Measurements from ENCODE around the gene DDO.

DNA sequence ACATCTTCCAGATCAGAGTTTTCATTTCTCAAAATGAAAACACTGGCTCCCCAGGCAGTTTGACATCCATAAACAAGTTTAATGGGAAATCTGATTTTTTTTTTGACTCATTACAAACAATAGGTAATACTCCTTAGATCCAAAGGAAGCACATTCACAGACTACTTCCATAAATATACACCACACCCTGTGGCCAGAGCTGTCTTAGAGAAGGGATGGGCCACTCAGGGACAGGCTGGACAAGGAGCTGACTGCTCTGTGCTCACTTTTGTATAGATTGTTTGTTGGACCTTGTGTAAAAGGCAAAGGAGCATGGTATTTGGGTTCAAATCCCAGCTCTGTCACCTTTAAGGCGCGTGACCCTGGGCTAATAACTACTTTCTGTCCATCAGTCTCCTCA, 12.8 kb upstream of the DDO start:
- TF ChIP-seq, protein P1, sequence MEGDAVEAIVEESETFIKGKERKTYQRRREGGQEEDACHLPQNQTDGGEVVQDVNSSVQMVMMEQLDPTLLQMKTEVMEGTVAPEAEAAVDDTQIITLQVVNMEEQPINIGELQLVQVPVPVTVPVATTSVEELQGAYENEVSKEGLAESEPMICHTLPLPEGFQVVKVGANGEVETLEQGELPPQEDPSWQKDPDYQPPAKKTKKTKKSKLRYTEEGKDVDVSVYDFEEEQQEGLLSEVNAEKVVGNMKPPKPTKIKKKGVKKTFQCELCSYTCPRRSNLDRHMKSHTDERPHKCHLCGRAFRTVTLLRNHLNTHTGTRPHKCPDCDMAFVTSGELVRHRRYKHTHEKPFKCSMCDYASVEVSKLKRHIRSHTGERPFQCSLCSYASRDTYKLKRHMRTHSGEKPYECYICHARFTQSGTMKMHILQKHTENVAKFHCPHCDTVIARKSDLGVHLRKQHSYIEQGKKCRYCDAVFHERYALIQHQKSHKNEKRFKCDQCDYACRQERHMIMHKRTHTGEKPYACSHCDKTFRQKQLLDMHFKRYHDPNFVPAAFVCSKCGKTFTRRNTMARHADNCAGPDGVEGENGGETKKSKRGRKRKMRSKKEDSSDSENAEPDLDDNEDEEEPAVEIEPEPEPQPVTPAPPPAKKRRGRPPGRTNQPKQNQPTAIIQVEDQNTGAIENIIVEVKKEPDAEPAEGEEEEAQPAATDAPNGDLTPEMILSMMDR (IDR thresholded peaks at IDR 0.05; ENCODE audit: insufficient read depth, low read length, poor library complexity, severe bottlenecking) = no peak
- TF ChIP-seq EZH2phosphoT487 (conservative IDR thresholded peaks at IDR 0.05; ENCODE audit: low read length) = no peak
